Dendritic cell treated with granulocyte-macrophage colony-stimulating factor and Interleukin-4, amounts not matched to agents 40 ng/mL and 50 ng/mL, for 4 days (primary cell): ENCODE results near the gene GET3.

ENCODE experiments used
- H3K27ac Mint-ChIP-seq: one replicate; pipeline ENCODE4 v1.8.0; 2022; ENCODE audit warnings: mild to moderate bottlenecking, mixed read lengths
- H3K27me3 Mint-ChIP-seq: one replicate; pipeline ENCODE4 v1.8.0; 2022; ENCODE audit warnings: mild to moderate bottlenecking, mixed read lengths
- H3K36me3 Mint-ChIP-seq: one replicate; pipeline ENCODE4 v1.8.0; 2022; ENCODE audit warnings: low read depth, mixed read lengths
- H3K4me1 Mint-ChIP-seq: one replicate; pipeline ENCODE4 v1.8.0; 2022; ENCODE audit warnings: low read depth, mixed read lengths
- H3K4me3 Mint-ChIP-seq: one replicate; pipeline ENCODE4 v1.8.0; 2022; ENCODE audit warnings: mild to moderate bottlenecking, moderate library complexity, mixed read lengths
- H3K9me3 Mint-ChIP-seq: one replicate; pipeline ENCODE4 v1.8.0; 2022; ENCODE audit warnings: mixed read lengths
- intact Hi-C: fragments of 100-400 bp; cut with micrococcal nuclease; formaldehyde crosslinking; loops from one replicate; pipeline ENCODE4 v1.15.0; 2022

The GET3 gene

GRCh38 chr19:12751635-12752034 lies 14.3 kb downstream of the GET3 start, which contains the start of gene BEST2:
TSS of gene BEST2 (plus strand) at chr19:12751791. CDS start at chr19:12752593, 802 bp downstream.
- peaks cover 19% of the 10 kb centered on the region for H3K36me3 Mint-ChIP-seq

GRCh38 chr19:12752056-12752781 lies 14.9 kb downstream of the GET3 start:
- Mint-ChIP-seq H3K27me3 (peaks cover 48% of the 10 kb centered on the region), H3K27ac (no peak overlapping the region), H3K4me1 (peaks cover under 1% of the 10 kb centered on the region), H3K4me3 (no peak overlapping the region), H3K9me3 (peaks cover 10% of the 10 kb centered on the region), H3K36me3 (peaks cover 13% of the 10 kb centered on the region)
- intact Hi-C loops: no loop called here

More at GRCh38 chr19:12751635-12752034, 14.3 kb downstream of the GET3 start, which contains the start of gene BEST2:
- Mint-ChIP-seq H3K27ac (no peak within 1 kb of the TSS), H3K27me3 (peaks cover 48% of the 10 kb centered on the region), H3K4me3 (no peak within 1 kb of the TSS), H3K9me3 (peaks cover 12% of the 10 kb centered on the region), H3K4me1 (no peaks in the 10 kb centered on the region)
- intact Hi-C loops: no loop called here

GRCh38 chr19:12754465-12755196 lies 17.3 kb downstream of the GET3 start:
- Mint-ChIP-seq H3K27ac (no peak overlapping the region), H3K36me3 (no peaks in the 10 kb centered on the region)

GRCh38 chr19:12756150-12756883 lies 19.0 kb downstream of the GET3 start:
- Mint-ChIP-seq H3K27ac (no peak overlapping the region), H3K9me3 (no peaks in the 10 kb centered on the region), H3K4me3 (no peak overlapping the region), H3K27me3 (peaks cover 42% of the 10 kb centered on the region), H3K4me1 (peaks cover 11% of the 10 kb centered on the region), H3K36me3 (peaks cover under 1% of the 10 kb centered on the region)
- intact Hi-C loops: no loop called here

More at GRCh38 chr19:12754465-12755196, 17.3 kb downstream of the GET3 start:
- Mint-ChIP-seq H3K27me3 (peaks cover 57% of the 10 kb centered on the region), H3K9me3 (no peaks in the 10 kb centered on the region), H3K4me1 (peaks cover 5% of the 10 kb centered on the region), H3K4me3 (no peak overlapping the region)
- intact Hi-C loops: no loop called here

- H3K27me3 Mint-ChIP-seq: peaks cover 34% of the 10 kb centered on the region
- no peaks in the 10 kb centered on the region for H3K9me3 Mint-ChIP-seq
- H3K4me1 Mint-ChIP-seq: peaks cover 11% of the 10 kb centered on the region
- intact Hi-C loops: loop anchor here (1.0 kb wide), 1 partner anchor 40 kb away; no protein-coding TSS in a partner anchor
- peak overlapping the region; percentile 49 for H3K4me3 Mint-ChIP-seq
- peaks cover 14% of the 10 kb centered on the region for H3K36me3 Mint-ChIP-seq
- H3K27ac Mint-ChIP-seq: no peak overlapping the region
These were observed 20.4 kb downstream of the GET3 start for GRCh38 chr19:12757544-12758274.

GRCh38 chr19:12759686-12760085 lies 22.4 kb downstream of the GET3 start:
- Mint-ChIP-seq H3K36me3 (peaks cover 33% of the 10 kb centered on the region), H3K9me3 (no peaks in the 10 kb centered on the region), H3K27me3 (peaks cover 24% of the 10 kb centered on the region), H3K4me3 (no peak overlapping the region), H3K27ac (no peak overlapping the region), H3K4me1 (peaks cover 11% of the 10 kb centered on the region)
- intact Hi-C loops: loop anchor here (1.0 kb wide), 1 partner anchor 37 kb away; no protein-coding TSS in a partner anchor

GRCh38 chr19:12763100-12763499 lies 25.8 kb downstream of the GET3 start:
- intact Hi-C loops: no loop called here
- no peaks in the 10 kb centered on the region for H3K9me3 Mint-ChIP-seq
- peaks cover 12% of the 10 kb centered on the region for H3K4me1 Mint-ChIP-seq
- no peak overlapping the region for H3K4me3 Mint-ChIP-seq
- H3K36me3 Mint-ChIP-seq: peaks cover 66% of the 10 kb centered on the region
- no peak overlapping the region for H3K27ac Mint-ChIP-seq
- H3K27me3 Mint-ChIP-seq: peaks cover 12% of the 10 kb centered on the region

- peaks cover 75% of the 10 kb centered on the region for H3K36me3 Mint-ChIP-seq
- no peak overlapping the region for H3K27ac Mint-ChIP-seq
- H3K9me3 Mint-ChIP-seq: no peaks in the 10 kb centered on the region
- H3K27me3 Mint-ChIP-seq: no peaks in the 10 kb centered on the region
- peaks cover 12% of the 10 kb centered on the region for H3K4me1 Mint-ChIP-seq
- H3K4me3 Mint-ChIP-seq: no peak overlapping the region
- intact Hi-C loops: no loop called here
These were observed 27.4 kb downstream of the GET3 start for GRCh38 chr19:12764698-12765097.

- peak overlapping the region; percentile 60 for H3K27ac Mint-ChIP-seq
- H3K4me3 Mint-ChIP-seq: peak overlapping the region; percentile 78
- intact Hi-C loops: loop anchor here (2.0 kb wide), 1 partner anchor 81 kb away; no protein-coding TSS in a partner anchor
- peaks cover 89% of the 10 kb centered on the region for H3K36me3 Mint-ChIP-seq
- no peaks in the 10 kb centered on the region for H3K9me3 Mint-ChIP-seq
- peaks cover 7% of the 10 kb centered on the region for H3K4me1 Mint-ChIP-seq
- H3K27me3 Mint-ChIP-seq: no peaks in the 10 kb centered on the region
These were observed 28.8 kb downstream of the GET3 start for GRCh38 chr19:12766051-12766521.

- intact Hi-C loops: loop anchor here (2.0 kb wide), 1 partner anchor 80 kb away; no protein-coding TSS in a partner anchor
- no peak overlapping the region for H3K4me3 Mint-ChIP-seq
- no peaks in the 10 kb centered on the region for H3K9me3 Mint-ChIP-seq
- H3K4me1 Mint-ChIP-seq: peaks cover 7% of the 10 kb centered on the region
- peaks cover 85% of the 10 kb centered on the region for H3K36me3 Mint-ChIP-seq
- no peaks in the 10 kb centered on the region for H3K27me3 Mint-ChIP-seq
- no peak overlapping the region for H3K27ac Mint-ChIP-seq
These were observed 29.9 kb downstream of the GET3 start for GRCh38 chr19:12767150-12767549.

GRCh38 chr19:12767666-12768065 lies 30.4 kb downstream of the GET3 start:
- H3K27me3 Mint-ChIP-seq: no peaks in the 10 kb centered on the region
- peaks cover 79% of the 10 kb centered on the region for H3K36me3 Mint-ChIP-seq
- intact Hi-C loops: loop anchor here (2.0 kb wide), 1 partner anchor 79 kb away; no protein-coding TSS in a partner anchor
- H3K4me1 Mint-ChIP-seq: peaks cover 10% of the 10 kb centered on the region
- H3K9me3 Mint-ChIP-seq: no peaks in the 10 kb centered on the region
- no peak overlapping the region for H3K27ac Mint-ChIP-seq
- H3K4me3 Mint-ChIP-seq: no peak overlapping the region

- Mint-ChIP-seq H3K4me3 (no peak overlapping the region), H3K36me3 (peaks cover 69% of the 10 kb centered on the region)
- intact Hi-C loops: no loop called here
These were observed 32.4 kb downstream of the GET3 start for GRCh38 chr19:12769689-12770088.

GRCh38 chr19:12770922-12771321 lies 33.6 kb downstream of the GET3 start:
- Mint-ChIP-seq H3K4me1 (peaks cover 29% of the 10 kb centered on the region), H3K36me3 (peaks cover 57% of the 10 kb centered on the region), H3K4me3 (no peak overlapping the region), H3K27me3 (no peaks in the 10 kb centered on the region), H3K9me3 (no peaks in the 10 kb centered on the region), H3K27ac (no peak overlapping the region)
- intact Hi-C loops: no loop called here

More at GRCh38 chr19:12769689-12770088, 32.4 kb downstream of the GET3 start:
- no peaks in the 10 kb centered on the region for H3K9me3 Mint-ChIP-seq
- H3K4me1 Mint-ChIP-seq: peaks cover 27% of the 10 kb centered on the region
- H3K27ac Mint-ChIP-seq: no peak overlapping the region
- H3K27me3 Mint-ChIP-seq: no peaks in the 10 kb centered on the region
